SK-N-SH treated with all-trans-retinoic acid at 6 μM for 48 hours (cell line): Measurements from ENCODE around the gene LARGE1.
"Not testable (repeated sequence)": the region's sequence is repeated elsewhere in the genome, so short reads cannot be mapped to it uniquely, and the experiment has no call there.

Experiments
- ATAC-seq: fragments of 200-7000 bp; cut with Tn5 transposase; 3 replicates; pipeline ENCODE4 v1.9.1; 2020; ENCODE audit warnings: mild to moderate bottlenecking, moderate library complexity
- ARNTL ChIP-seq: fragments of 450-650 bp; formaldehyde crosslinking; IDR thresholded peaks from 2 replicates; pipeline ENCODE4 v1.5.0; 2020; ENCODE audit warnings: low read depth, mild to moderate bottlenecking, moderate library complexity, borderline replicate concordance
- BACH2 ChIP-seq: fragments of 250-450 bp; sonication (Bioruptor Pico); IDR thresholded peaks from 2 replicates; pipeline ENCODE4 v1.9.0; 2021; ENCODE audit warnings: mild to moderate bottlenecking, borderline replicate concordance
- CSDC2 ChIP-seq: fragments of 250-450 bp; sonication (Bioruptor Pico); IDR thresholded peaks from 2 replicates; pipeline ENCODE4 v1.5.0; 2020; ENCODE audit warnings: mild to moderate bottlenecking, moderate library complexity
- CSRNP3 ChIP-seq: fragments of 250-450 bp; sonication (Bioruptor Pico); IDR thresholded peaks from 2 replicates; pipeline ENCODE4 v1.5.1; 2021; ENCODE audit warnings: mild to moderate bottlenecking, moderate library complexity
- GLIS3 ChIP-seq: fragments of 250-450 bp; sonication (Bioruptor Pico); IDR thresholded peaks from 2 replicates; pipeline ENCODE4 v1.5.0; 2020; ENCODE audit warnings: mild to moderate bottlenecking, moderate library complexity
- ISL1 ChIP-seq: fragments of 250-450 bp; sonication (Bioruptor Pico); IDR thresholded peaks from 2 replicates; pipeline ENCODE4 v2.1.2; 2022; ENCODE audit warnings: mild to moderate bottlenecking, moderate library complexity
- OSR1 ChIP-seq: fragments of 250-450 bp; sonication (Bioruptor Pico); IDR thresholded peaks from 2 replicates; pipeline ENCODE4 v1.8.0; 2022; ENCODE audit warnings: moderate library complexity, mild to moderate bottlenecking, inconsistent platforms
- PATZ1 ChIP-seq: fragments of 250-450 bp; sonication (Bioruptor Pico); IDR thresholded peaks from 2 replicates; pipeline ENCODE4 v1.8.0; 2020; ENCODE audit warnings: mild to moderate bottlenecking, moderate library complexity, borderline replicate concordance
- POU6F1 ChIP-seq: fragments of 250-450 bp; sonication (Bioruptor Pico); IDR thresholded peaks from 2 replicates; pipeline ENCODE4 v1.8.0; 2021; ENCODE audit warnings: low read depth, mild to moderate bottlenecking, moderate library complexity, borderline replicate concordance
- PPARA ChIP-seq: fragments of 250-450 bp; sonication (Bioruptor Pico); IDR thresholded peaks from 2 replicates; pipeline ENCODE4 v1.5.0; 2020; ENCODE audit warnings: mild to moderate bottlenecking, borderline replicate concordance
- SNAI2 ChIP-seq: fragments of 250-450 bp; sonication (Bioruptor Pico); IDR thresholded peaks from 2 replicates; pipeline ENCODE4 v1.5.0; 2020; ENCODE audit warnings: mild to moderate bottlenecking, moderate library complexity
- TCF4 ChIP-seq: fragments of 250-450 bp; sonication (Bioruptor Pico); IDR thresholded peaks from 2 replicates; pipeline ENCODE4 v1.8.0; 2021; ENCODE audit warnings: mild to moderate bottlenecking, moderate library complexity, borderline replicate concordance
- TOX ChIP-seq: fragments of 250-450 bp; sonication (Bioruptor Pico); IDR thresholded peaks from 2 replicates; pipeline ENCODE4 v1.8.0; 2021; ENCODE audit warnings: mild to moderate bottlenecking, moderate library complexity, borderline replicate concordance
- TSHZ2 ChIP-seq: fragments of 250-450 bp; sonication (Bioruptor Pico); IDR thresholded peaks from 2 replicates; pipeline ENCODE4 v1.5.0; 2020; ENCODE audit warnings: mild to moderate bottlenecking, moderate library complexity
- ZC3H10 ChIP-seq: fragments of 250-450 bp; sonication (Bioruptor Pico); IDR thresholded peaks from 2 replicates; pipeline ENCODE4 v1.5.1; 2021; ENCODE audit warnings: mild to moderate bottlenecking, moderate library complexity
- ZFP3 ChIP-seq: fragments of 250-450 bp; sonication (Bioruptor Pico); IDR thresholded peaks from 2 replicates; pipeline ENCODE4 v1.5.0; 2020; ENCODE audit warnings: mild to moderate bottlenecking, moderate library complexity
- ZFP30 ChIP-seq: fragments of 450-650 bp; formaldehyde crosslinking; IDR thresholded peaks from 2 replicates; pipeline ENCODE4 v1.5.0; 2022; ENCODE audit warnings: mild to moderate bottlenecking, moderate library complexity
- ZNF565 ChIP-seq: fragments of 450-650 bp; formaldehyde crosslinking; conservative IDR thresholded peaks from 2 replicates; pipeline ENCODE4 v1.5.0; 2020; ENCODE audit warnings: low read depth, mild to moderate bottlenecking, moderate library complexity
- ZNF70 ChIP-seq: fragments of 450-650 bp; formaldehyde crosslinking; IDR thresholded peaks from 2 replicates; pipeline ENCODE4 v1.5.0; 2020; ENCODE audit warnings: mild to moderate bottlenecking, moderate library complexity
- ZNF8 ChIP-seq: fragments of 450-650 bp; formaldehyde crosslinking; IDR thresholded peaks from 2 replicates; pipeline ENCODE4 v1.5.0; 2020; ENCODE audit warnings: mild to moderate bottlenecking, moderate library complexity

Gene LARGE1

GRCh38 chr22:33859311-33859710 is 61.0 kb downstream of the LARGE1 start (continued):
- TF ChIP-seq PATZ1 (CRISPR knock-in tag) (no peak), POU6F1 (CRISPR knock-in tag) (no peak), ZC3H10 (CRISPR knock-in tag) (no peak), TCF4 (CRISPR knock-in tag) (no peak), SNAI2 (CRISPR knock-in tag) (no peak), ARNTL (CRISPR knock-in tag) (no peak), BACH2 (CRISPR knock-in tag) (no peak), CSRNP3 (CRISPR knock-in tag) (no peak), OSR1 (CRISPR knock-in tag) (no peak), ZFP3 (CRISPR knock-in tag) (no peak)

GRCh38 chr22:33858653-33859052 is 61.6 kb downstream of the LARGE1 start:
- not testable (repeated sequence) for ATAC-seq

GRCh38 chr22:33857767-33858166 is 62.5 kb downstream of the LARGE1 start:
- ATAC-seq, result not testable (repeated sequence)

GRCh38 chr22:33854724-33855123 is 65.6 kb downstream of the LARGE1 start:
- TF ChIP-seq ZFP30, result no peak
- TF ChIP-seq CSRNP3 (CRISPR knock-in tag), result no peak
- no peak for TF ChIP-seq ZNF8 (CRISPR knock-in tag)
- TF ChIP-seq OSR1 (CRISPR knock-in tag), result no peak
- ATAC-seq, result no peak

GRCh38 chr22:33853200-33854097 is 66.8 kb downstream of the LARGE1 start:
- TF ChIP-seq CSDC2 (CRISPR knock-in tag) (no peak), POU6F1 (CRISPR knock-in tag) (no peak), TOX (CRISPR knock-in tag) (no peak), GLIS3 (CRISPR knock-in tag) (no peak), ZNF70 (no peak), ZC3H10 (CRISPR knock-in tag) (no peak), PPARA (CRISPR knock-in tag) (no peak), SNAI2 (CRISPR knock-in tag) (no peak), TCF4 (CRISPR knock-in tag) (no peak), ZFP3 (CRISPR knock-in tag) (no peak), CSRNP3 (CRISPR knock-in tag) (no peak), TSHZ2 (CRISPR knock-in tag) (no peak), ISL1 (no peak), ZNF565 (CRISPR knock-in tag) (no peak)
- ATAC-seq, result no peak
